DND-41 (cell line): ENCODE data around the gene L3MBTL2.

Source experiments
- CTCF ChIP-seq: IDR thresholded peaks from 2 replicates; pipeline ENCODE4 v1.5.1; 2012; ENCODE audit warnings: borderline replicate concordance, low read length, moderate library complexity, mild to moderate bottlenecking; ENCODE audit not compliant: poor library complexity, severe bottlenecking; ENCODE audit errors: extremely low read depth
- EZH2 ChIP-seq: IDR thresholded peaks from 3 replicates; pipeline ENCODE4 v1.6.1; 2012; ENCODE audit warnings: borderline replicate concordance, low read depth, mild to moderate bottlenecking, moderate library complexity, low read length, inconsistent platforms; ENCODE audit not compliant: severe bottlenecking

- TF ChIP-seq CTCF (no peak), EZH2 (no peak)
Measured at GRCh38 chr22:41229730-41230400, 24.8 kb downstream of the L3MBTL2 start.
